EH (cell line): Measurements from ENCODE around the gene ARMS2.
A peak's percentile ranks its signal among the peaks of the same experiment; 100 is the strongest.

Experiments used
- DNase-seq: peaks from one replicate; pipeline ENCODE4 v3.0.0-alpha.2; 2015; ENCODE audit warnings: low read depth

Gene ARMS2

GRCh38 chr10:122471531-122472177, 17.2 kb downstream of the ARMS2 start:
- DNase-seq, result peak; percentile 71

GRCh38 chr10:122473116-122473515, 18.7 kb downstream of the ARMS2 start:
- DNase-seq, result no peak

- no peak for DNase-seq
These were observed 19.8 kb downstream of the ARMS2 start for GRCh38 chr10:122474131-122474818.

GRCh38 chr10:122475100-122475499, 20.6 kb downstream of the ARMS2 start:
- DNase-seq, result no peak

GRCh38 chr10:122475591-122476332, 21.3 kb downstream of the ARMS2 start:
- peak; percentile 20 for DNase-seq

GRCh38 chr10:122476333-122476695, 21.9 kb downstream of the ARMS2 start:
- no peak for DNase-seq

GRCh38 chr10:122477436-122477835, 23.0 kb downstream of the ARMS2 start:
- no peak for DNase-seq

- DNase-seq, result no peak
These were observed 24.5 kb downstream of the ARMS2 start for GRCh38 chr10:122478971-122479370.

GRCh38 chr10:122480146-122480833, 25.8 kb downstream of the ARMS2 start:
- no peak for DNase-seq

- DNase-seq, result no peak
These were observed 27.0 kb downstream of the ARMS2 start for GRCh38 chr10:122481296-122482056.

GRCh38 chr10:122484276-122485060, 30.0 kb downstream of the ARMS2 start:
- DNase-seq, result no peak

GRCh38 chr10:122485670-122486069, 31.2 kb downstream of the ARMS2 start:
- no peak for DNase-seq

GRCh38 chr10:122486406-122487080, 32.1 kb downstream of the ARMS2 start:
- DNase-seq, result no peak

- no peak for DNase-seq
These were observed 32.8 kb downstream of the ARMS2 start for GRCh38 chr10:122487174-122487765.

GRCh38 chr10:122490268-122490667, 35.8 kb downstream of the ARMS2 start:
- no peak for DNase-seq

GRCh38 chr10:122490786-122491680, 36.6 kb downstream of the ARMS2 start:
- peak; percentile 43 for DNase-seq

- no peak for DNase-seq
These were observed 37.6 kb downstream of the ARMS2 start for GRCh38 chr10:122492006-122492405.

GRCh38 chr10:122492999-122493481, 38.6 kb downstream of the ARMS2 start:
- DNase-seq, result peak; percentile 22

GRCh38 chr10:122493761-122494160, 39.3 kb downstream of the ARMS2 start:
- DNase-seq, result no peak
